ENCODE data around the gene TUT7.

GRCh38 chr9:86369810-86370209 lies 15.6 kb upstream of the TUT7 start:
- TF ChIP-seq EZH2phosphoT487 (IDR thresholded peaks at IDR 0.05; ENCODE audit: borderline replicate concordance, low read depth, low read length) = no peak
- TF ChIP-seq CTCF (conservative IDR thresholded peaks at IDR 0.05; ENCODE audit: low read length) = no peak
